GM19099 (cell line): Measurements from ENCODE around the gene RNF149.

Experiments
- POLR2A ChIP-seq: IDR thresholded peaks from 3 replicates; pipeline ENCODE4 v1.6.1; 2011; ENCODE audit warnings: low read depth; ENCODE audit not compliant: insufficient read length; ENCODE audit errors: extremely low read depth

The RNF149 gene

GRCh38 chr2:101307503-101307902 lies 998 bp downstream of the RNF149 start:
- no peak for TF ChIP-seq POLR2A

- no peak for TF ChIP-seq POLR2A
These were observed 2.1 kb downstream of the RNF149 start for GRCh38 chr2:101306410-101306809.

GRCh38 chr2:101305492-101306078 lies 2.9 kb downstream of the RNF149 start:
- TF ChIP-seq POLR2A, result no peak

GRCh38 chr2:101305035-101305434 lies 3.5 kb downstream of the RNF149 start:
- TF ChIP-seq POLR2A, result no peak

GRCh38 chr2:101303688-101304087 lies 4.8 kb downstream of the RNF149 start:
- TF ChIP-seq POLR2A, result no peak

GRCh38 chr2:101302016-101302415 lies 6.5 kb downstream of the RNF149 start:
- no peak for TF ChIP-seq POLR2A

GRCh38 chr2:101300836-101301235 lies 7.7 kb downstream of the RNF149 start:
- no peak for TF ChIP-seq POLR2A

GRCh38 chr2:101300164-101300563 lies 8.3 kb downstream of the RNF149 start:
- TF ChIP-seq POLR2A, result no peak

GRCh38 chr2:101299604-101300003 lies 8.9 kb downstream of the RNF149 start:
- no peak for TF ChIP-seq POLR2A

GRCh38 chr2:101297383-101297782 lies 11.1 kb downstream of the RNF149 start:
- TF ChIP-seq POLR2A, result no peak

- TF ChIP-seq POLR2A, result no peak
These were observed 12.1 kb downstream of the RNF149 start for GRCh38 chr2:101296371-101296770.

GRCh38 chr2:101295895-101296294 lies 12.6 kb downstream of the RNF149 start:
- TF ChIP-seq POLR2A, result no peak

GRCh38 chr2:101294861-101295260 lies 13.6 kb downstream of the RNF149 start:
- no peak for TF ChIP-seq POLR2A

- no peak for TF ChIP-seq POLR2A
These were observed 15.0 kb downstream of the RNF149 start for GRCh38 chr2:101293544-101293943.

GRCh38 chr2:101291973-101292372 lies 16.5 kb downstream of the RNF149 start:
- no peak for TF ChIP-seq POLR2A

GRCh38 chr2:101290711-101291110 lies 17.8 kb downstream of the RNF149 start:
- no peak for TF ChIP-seq POLR2A

- TF ChIP-seq POLR2A, result no peak
These were observed 21.2 kb downstream of the RNF149 start for GRCh38 chr2:101287303-101287702.
